ENCODE data around the gene SLC27A3. TPM values are rescaled to one million over a fixed set of nuclear protein-coding genes. Genes with fewer than 3 reads are reported as not detected.

Gene SLC27A3
- total and polyA plus RNA-seq, 9 of the 15 experiments (the other 6 are each of a cell fraction or from before 2014, with no cell fraction given): 0.57 to 5.2 (median 2.8) TPM

DNA sequence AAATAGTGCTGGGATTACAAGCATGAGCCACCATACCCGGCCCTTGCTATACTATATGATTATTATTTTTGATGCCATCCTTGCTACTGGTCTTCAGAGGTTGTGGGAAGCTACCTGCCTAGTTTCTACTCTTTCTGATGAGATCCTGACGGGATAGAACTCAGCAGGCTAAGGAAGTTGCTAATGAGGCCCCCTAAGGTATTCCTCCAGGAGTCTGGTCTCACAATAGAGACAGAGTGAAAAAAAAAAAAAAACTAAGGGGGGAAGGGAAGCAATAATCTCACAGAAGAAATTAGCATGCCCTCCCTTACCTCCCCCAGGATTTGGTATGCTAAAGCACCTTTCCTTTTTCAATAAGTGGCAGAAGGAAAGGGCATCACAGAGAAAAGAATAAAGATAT, 29.8 kb upstream of the SLC27A3 start (continued):
- no peak for TF ChIP-seq ETV6 (IDR thresholded peaks at IDR 0.05; ENCODE audit: borderline replicate concordance in 1 of 2, low read depth in 2 of 2, low read length in 1 of 2)
- TF ChIP-seq ETV6 (CRISPR knock-in tag; IDR thresholded peaks at IDR 0.05; ENCODE audit: borderline replicate concordance): no peak
- TF ChIP-seq, protein P1, sequence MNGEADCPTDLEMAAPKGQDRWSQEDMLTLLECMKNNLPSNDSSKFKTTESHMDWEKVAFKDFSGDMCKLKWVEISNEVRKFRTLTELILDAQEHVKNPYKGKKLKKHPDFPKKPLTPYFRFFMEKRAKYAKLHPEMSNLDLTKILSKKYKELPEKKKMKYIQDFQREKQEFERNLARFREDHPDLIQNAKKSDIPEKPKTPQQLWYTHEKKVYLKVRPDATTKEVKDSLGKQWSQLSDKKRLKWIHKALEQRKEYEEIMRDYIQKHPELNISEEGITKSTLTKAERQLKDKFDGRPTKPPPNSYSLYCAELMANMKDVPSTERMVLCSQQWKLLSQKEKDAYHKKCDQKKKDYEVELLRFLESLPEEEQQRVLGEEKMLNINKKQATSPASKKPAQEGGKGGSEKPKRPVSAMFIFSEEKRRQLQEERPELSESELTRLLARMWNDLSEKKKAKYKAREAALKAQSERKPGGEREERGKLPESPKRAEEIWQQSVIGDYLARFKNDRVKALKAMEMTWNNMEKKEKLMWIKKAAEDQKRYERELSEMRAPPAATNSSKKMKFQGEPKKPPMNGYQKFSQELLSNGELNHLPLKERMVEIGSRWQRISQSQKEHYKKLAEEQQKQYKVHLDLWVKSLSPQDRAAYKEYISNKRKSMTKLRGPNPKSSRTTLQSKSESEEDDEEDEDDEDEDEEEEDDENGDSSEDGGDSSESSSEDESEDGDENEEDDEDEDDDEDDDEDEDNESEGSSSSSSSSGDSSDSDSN (IDR thresholded peaks at IDR 0.05; ENCODE audit: borderline replicate concordance in 1 of 2, low read depth in 2 of 2, low read length in 2 of 2): no peak
- no peak for TF ChIP-seq CHD4 (IDR thresholded peaks at IDR 0.05; ENCODE audit: insufficient read depth, insufficient replicate concordance, low read depth, low read length, poor library complexity, severe bottlenecking)

DNA sequence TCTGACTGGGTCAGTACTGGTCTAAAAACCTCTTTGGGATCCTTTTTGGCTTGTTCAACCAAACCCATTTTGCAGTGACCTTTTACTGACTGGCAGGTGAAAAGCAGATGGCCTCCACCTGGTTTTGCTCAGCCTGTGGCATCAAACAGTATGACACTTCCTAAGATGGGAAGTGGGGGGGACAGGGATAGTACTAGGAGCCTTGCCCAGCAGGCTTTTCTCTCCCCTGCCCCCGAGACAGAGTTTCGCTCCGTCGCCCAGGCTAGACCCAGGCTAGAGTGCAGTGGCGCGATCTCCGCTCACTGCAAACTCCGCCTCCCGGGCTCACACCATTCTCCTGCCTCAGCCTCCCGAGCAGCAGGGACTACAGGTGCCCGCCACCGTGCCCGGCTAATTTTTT, 29.0 kb upstream of the SLC27A3 start:
- in situ Hi-C loops (cut with MboI): loop anchor here (5.0 kb wide), 1 partner anchor 49 kb away; no protein-coding TSS in a partner anchor
- Histone ChIP-seq H3K9me3 (replicated peaks; ENCODE audit: control insufficient read depth, insufficient read depth, low read depth, low read length) (no peaks in the 10 kb centered on the region), H3K4me1 (replicated peaks in 1 of 2; ENCODE audit: control insufficient read depth in 2 of 2, insufficient read depth in 2 of 2, low read length in 2 of 2) (no peaks in the 10 kb centered on the region; a peak in 3 of 5 replicates), H2AFZ (ENCODE audit: low read depth, low read length) (no peak overlapping the region), H3K9ac (ENCODE audit: insufficient read depth in 1 of 2, low read depth in 2 of 2, low read length in 2 of 2) (no peak overlapping the region), H3K4me3 (no peak overlapping the region), H3K9me1 (ENCODE audit: control insufficient read depth, insufficient read depth, low read length) (no peaks in the 10 kb centered on the region), H3K36me3 (ENCODE audit: control insufficient read depth, insufficient read depth, low read length) (peaks cover 79% of the 10 kb centered on the region), H3K27ac (ENCODE audit: extremely low read depth, low read depth, low read length) (no peak overlapping the region), H3K79me2 (ENCODE audit: control insufficient read depth, insufficient read depth, low read length) (no peaks in the 10 kb centered on the region), H4K20me1 (replicated peaks; ENCODE audit: control insufficient read depth, insufficient read depth, low read length) (no peaks in the 10 kb centered on the region), H3K4me2 (ENCODE audit: insufficient read depth, low read length) (no peak overlapping the region), H3K27me3 (ENCODE audit: control insufficient read depth in 2 of 2, insufficient read depth in 2 of 2, low read length in 2 of 2) (no peaks in the 10 kb centered on the region)
- DNase-seq (ENCODE audit: extremely low read depth in 1 of 4, low spot score in 3 of 4): no peak
- no peak for ATAC-seq
- FAIRE-seq: no peak
- no TSS peak for BruUV-seq (replicated peaks)
- WGBS (ENCODE audit: insufficient coverage, low coverage, missing lambda C conversion rate): 77% methylated on average over 8 of the region's 13 CpGs
- TF ChIP-seq, protein P2, sequence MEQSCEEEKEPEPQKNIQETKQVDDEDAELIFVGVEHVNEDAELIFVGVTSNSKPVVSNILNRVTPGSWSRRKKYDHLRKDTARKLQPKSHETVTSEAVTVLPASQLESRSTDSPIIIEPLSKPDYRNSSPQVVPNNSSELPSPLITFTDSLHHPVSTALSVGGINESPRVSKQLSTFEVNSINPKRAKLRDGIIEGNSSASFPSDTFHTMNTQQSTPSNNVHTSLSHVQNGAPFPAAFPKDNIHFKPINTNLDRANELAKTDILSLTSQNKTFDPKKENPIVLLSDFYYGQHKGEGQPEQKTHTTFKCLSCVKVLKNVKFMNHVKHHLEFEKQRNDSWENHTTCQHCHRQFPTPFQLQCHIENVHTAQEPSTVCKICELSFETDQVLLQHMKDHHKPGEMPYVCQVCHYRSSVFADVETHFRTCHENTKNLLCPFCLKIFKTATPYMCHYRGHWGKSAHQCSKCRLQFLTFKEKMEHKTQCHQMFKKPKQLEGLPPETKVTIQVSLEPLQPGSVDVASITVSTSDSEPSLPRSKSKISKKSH (CRISPR knock-in tag; IDR thresholded peaks at IDR 0.05): no peak
- TF ChIP-seq KLF6 (CRISPR knock-in tag; IDR thresholded peaks at IDR 0.05; ENCODE audit: borderline replicate concordance) (no peak), NCOA6 (IDR thresholded peaks at IDR 0.05) (no peak), CXXC5 (CRISPR knock-in tag; IDR thresholded peaks at IDR 0.05) (no peak), DIDO1 (tag; IDR thresholded peaks at IDR 0.05; ENCODE audit: low read depth) (no peak), ETS2 (tag; IDR thresholded peaks at IDR 0.05; ENCODE audit: borderline replicate concordance, poor library complexity, severe bottlenecking) (no peak), MED1 (CRISPR knock-in tag; IDR thresholded peaks at IDR 0.05; ENCODE audit: borderline replicate concordance) (no peak), CSDE1 (IDR thresholded peaks at IDR 0.05) (no peak), FOXA1 (IDR thresholded peaks at IDR 0.05; ENCODE audit: borderline replicate concordance) (no peak)
- TF ChIP-seq, protein P3, sequence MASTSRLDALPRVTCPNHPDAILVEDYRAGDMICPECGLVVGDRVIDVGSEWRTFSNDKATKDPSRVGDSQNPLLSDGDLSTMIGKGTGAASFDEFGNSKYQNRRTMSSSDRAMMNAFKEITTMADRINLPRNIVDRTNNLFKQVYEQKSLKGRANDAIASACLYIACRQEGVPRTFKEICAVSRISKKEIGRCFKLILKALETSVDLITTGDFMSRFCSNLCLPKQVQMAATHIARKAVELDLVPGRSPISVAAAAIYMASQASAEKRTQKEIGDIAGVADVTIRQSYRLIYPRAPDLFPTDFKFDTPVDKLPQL (IDR thresholded peaks at IDR 0.05; ENCODE audit: extremely low read depth, insufficient read length): no peak
- intact Hi-C loops (cut with micrococcal nuclease): loop anchor here (5.0 kb wide), 1 partner anchor 179 kb away; the partner anchor contains the start of gene S100A2
- POLR2A ChIA-PET: no interaction called here
- CTCF ChIA-PET (ENCODE audit: low intra/inter-chr PET ratio): no interaction called here

All from K562 (cell line).